Fibroblast of villous mesenchyme (primary cell): ENCODE measurements around the gene ANXA4. TPM values are rescaled to one million over a fixed set of nuclear protein-coding genes. Genes with fewer than 3 reads are reported as not detected.
"Not testable (repeated sequence)": the region's sequence is repeated elsewhere in the genome, so short reads cannot be mapped to it uniquely, and the experiment has no call there.

Experiments used
- DNase-seq: peaks from one replicate; pipeline ENCODE4 v3.0.0-alpha.2; 2010; ENCODE audit warnings: low read depth
- H3K4me3 ChIP-seq: 2 replicates; pipeline ENCODE4 v1.5.1; 2011; ENCODE audit warnings: low read depth, mild to moderate bottlenecking, low read length
- total RNA-seq: library from RNA; depleted of rRNA; stranded (reverse); fragments of >200 nt; gene quantifications from 2 replicates; pipeline ENCODE4 v1.2.3, GENCODE V29; 2012
- TF ChIP-seq, protein P1 (sequence below): IDR thresholded peaks from 2 replicates; pipeline ENCODE4 v1.5.1; 2012; ENCODE audit warnings: low read depth, mild to moderate bottlenecking, low read length; ENCODE audit not compliant: insufficient read depth

The ANXA4 gene
- total RNA-seq, 1 donor, result 35.8 TPM

DNA sequence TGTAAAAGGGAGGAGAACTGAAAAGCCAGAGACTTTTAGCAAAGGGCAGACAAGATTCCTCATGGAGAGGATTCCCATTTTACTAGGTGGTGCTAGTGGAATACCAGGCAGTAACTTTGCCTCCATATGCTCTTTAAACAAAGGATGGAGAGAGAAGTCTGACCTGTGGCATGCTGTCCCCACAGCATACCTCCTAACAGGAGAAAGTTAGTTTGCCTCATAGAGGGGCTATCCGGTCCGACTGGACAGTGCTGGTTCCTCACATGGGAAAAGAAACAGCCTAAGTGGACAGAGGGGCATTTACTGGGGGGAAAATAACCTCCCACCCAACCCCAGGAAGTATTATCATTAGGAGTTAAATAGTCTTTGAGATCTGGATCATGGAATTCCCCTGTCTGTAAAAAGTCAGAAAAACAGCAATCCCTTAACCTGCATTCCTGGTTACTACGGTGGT lies 55.9 kb downstream of the ANXA4 start:
- no peak for DNase-seq
- peak overlapping the region; percentile 53 for H3K4me3 ChIP-seq
- TF ChIP-seq, protein P1, sequence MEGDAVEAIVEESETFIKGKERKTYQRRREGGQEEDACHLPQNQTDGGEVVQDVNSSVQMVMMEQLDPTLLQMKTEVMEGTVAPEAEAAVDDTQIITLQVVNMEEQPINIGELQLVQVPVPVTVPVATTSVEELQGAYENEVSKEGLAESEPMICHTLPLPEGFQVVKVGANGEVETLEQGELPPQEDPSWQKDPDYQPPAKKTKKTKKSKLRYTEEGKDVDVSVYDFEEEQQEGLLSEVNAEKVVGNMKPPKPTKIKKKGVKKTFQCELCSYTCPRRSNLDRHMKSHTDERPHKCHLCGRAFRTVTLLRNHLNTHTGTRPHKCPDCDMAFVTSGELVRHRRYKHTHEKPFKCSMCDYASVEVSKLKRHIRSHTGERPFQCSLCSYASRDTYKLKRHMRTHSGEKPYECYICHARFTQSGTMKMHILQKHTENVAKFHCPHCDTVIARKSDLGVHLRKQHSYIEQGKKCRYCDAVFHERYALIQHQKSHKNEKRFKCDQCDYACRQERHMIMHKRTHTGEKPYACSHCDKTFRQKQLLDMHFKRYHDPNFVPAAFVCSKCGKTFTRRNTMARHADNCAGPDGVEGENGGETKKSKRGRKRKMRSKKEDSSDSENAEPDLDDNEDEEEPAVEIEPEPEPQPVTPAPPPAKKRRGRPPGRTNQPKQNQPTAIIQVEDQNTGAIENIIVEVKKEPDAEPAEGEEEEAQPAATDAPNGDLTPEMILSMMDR, result no peak

DNA sequence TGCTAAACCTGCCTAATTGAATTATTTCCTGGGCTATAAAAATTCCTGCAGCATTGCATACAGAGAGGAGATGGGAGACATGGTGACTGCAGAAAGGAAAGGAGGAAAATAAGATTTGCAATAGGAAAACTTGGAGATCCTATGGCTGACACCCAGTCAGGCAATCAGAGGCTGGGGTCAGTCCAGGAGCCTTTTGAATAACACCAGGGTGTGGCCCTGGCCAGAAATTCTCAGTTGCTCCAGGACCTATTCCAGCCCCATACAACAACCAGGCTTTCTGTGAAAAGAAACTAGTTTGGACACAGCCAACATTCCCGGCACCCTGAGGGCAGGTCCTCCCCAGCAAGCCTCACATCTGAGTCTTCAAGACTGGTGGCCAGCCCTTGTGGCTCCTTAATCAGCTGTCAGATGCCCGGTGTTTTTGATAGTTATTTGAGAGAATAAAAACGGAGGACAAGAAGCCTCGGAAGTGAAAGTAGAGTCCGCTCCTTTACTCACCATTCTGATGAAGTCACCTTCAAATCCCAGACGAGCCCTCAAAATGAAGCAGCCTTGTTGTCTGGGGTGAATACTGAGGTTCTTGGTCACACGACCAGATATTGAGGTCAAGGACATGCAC lies 56.5 kb downstream of the ANXA4 start:
- H3K4me3 ChIP-seq, result peak overlapping the region; percentile 53
- peak; percentile 61 for DNase-seq
- TF ChIP-seq, protein P1, result no peak

DNA sequence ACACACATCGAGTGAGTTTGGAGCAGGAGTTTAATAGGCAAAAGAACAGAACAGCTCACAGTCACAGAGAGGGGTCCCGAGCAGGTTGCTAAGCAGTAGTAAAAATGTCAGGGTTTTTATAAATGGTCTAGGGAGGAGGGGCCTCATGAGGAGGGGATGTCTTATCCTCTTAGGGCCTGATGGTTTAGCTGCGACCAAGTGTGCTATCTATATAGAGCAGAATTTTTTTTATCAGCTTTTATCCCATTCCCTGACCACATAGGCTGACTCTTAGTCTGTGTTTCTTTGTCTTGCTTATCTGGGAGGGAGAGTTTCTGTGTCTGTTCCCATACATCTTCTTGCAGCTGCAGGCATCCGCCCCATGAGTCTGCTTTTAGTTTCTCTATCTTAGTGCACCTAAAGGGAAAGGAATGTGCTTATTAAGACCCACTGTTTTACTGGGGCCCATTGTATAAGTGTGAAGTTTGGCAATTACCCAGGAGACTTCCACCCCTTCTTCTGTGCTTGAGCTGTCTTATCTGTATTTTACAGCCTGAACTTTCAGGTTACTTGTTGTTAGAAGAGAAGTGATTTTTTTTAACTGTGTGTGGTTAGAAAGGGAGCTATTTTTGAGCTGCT lies 57.1 kb downstream of the ANXA4 start:
- peak overlapping the region; percentile 53 for H3K4me3 ChIP-seq
- TF ChIP-seq, protein P1, result no peak
- DNase-seq, result peak; percentile 82

DNA sequence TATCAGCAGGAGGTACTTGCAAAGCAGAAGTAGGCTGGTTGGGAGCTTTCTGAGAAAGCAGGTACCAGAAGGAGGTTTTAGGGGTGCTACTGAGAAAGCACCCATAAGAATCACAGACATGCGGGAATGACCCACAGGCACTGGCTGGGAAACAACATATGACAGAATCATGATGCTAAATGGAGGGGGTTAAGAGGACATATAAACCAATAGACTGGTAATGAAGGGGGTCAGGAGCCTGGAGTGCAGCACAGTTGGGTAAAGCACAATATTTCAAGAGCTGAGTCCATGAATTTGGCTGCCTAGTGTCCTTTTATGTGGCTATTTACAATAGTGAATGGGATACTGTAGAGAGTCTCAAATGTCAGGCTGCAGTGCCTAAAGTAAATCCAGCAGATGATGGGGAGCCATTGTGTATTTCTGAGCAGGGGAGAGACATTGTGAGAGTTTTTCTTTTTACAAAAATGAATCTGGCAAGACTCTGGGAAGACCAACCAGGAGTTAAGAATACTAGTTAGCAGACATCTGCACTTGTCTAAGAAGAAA lies 59.9 kb downstream of the ANXA4 start:
- TF ChIP-seq, protein P1, result no peak
- H3K4me3 ChIP-seq, result no peak overlapping the region
- no peak for DNase-seq

- not testable (repeated sequence) for H3K4me3 ChIP-seq, DNase-seq
These were observed 60.9 kb downstream of the ANXA4 start for GRCh38 chr2:69802781-69803367.

DNA sequence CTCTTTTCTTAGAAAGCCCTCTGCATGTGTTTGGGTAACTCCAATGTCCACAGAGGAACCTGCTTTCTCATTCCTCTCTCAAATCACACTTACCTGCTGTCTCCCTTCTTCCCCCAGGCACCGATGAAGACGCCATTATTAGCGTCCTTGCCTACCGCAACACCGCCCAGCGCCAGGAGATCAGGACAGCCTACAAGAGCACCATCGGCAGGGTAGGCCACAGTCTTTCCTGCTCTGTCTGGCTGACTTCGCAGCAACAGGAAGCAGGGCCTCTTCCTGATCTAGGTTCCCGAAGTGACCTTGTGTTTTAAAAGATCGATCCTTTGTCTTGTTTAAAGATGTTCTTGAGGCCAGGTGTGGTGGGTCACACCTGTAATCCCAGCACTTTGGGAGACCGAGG lies 62.5 kb downstream of the ANXA4 start:
- TF ChIP-seq, protein P1, result no peak
- no peak for DNase-seq
- no peak overlapping the region for H3K4me3 ChIP-seq

DNA sequence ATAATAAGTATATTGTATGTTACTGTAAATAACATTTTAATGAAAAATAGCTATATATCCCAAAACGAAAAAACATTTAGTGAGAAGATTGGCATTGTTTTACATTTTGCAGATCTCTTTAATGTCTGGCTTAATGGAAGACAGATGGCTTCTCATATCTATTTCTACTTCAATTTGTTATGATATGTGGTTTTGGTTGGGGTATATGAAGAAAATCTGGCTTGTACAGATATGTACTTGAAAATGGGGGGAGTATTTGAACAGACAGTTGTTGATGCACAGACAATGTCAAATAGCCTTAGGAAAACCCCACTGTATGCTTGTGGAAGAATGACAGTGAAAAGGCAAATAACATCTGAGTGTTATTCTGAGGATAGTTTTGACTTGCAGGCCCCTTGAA lies 64.0 kb downstream of the ANXA4 start:
- TF ChIP-seq, protein P1, result no peak
- no peak for DNase-seq
- no peak overlapping the region for H3K4me3 ChIP-seq
